GM18868 (cell line): Measurements from ENCODE around the gene NGRN.
"Not testable (repeated sequence)": the region's sequence is repeated elsewhere in the genome, so short reads cannot be mapped to it uniquely, and the experiment has no call there.

Source experiments
- ATAC-seq: cut with Tn5 transposase; IDR thresholded peaks from one replicate; pipeline ENCODE4 v1.9.1; 2021; ENCODE audit warnings: mild to moderate bottlenecking, moderate library complexity; ENCODE audit not compliant: unreplicated experiment

Gene NGRN

GRCh38 chr15:90233387-90234095 lies 31.9 kb upstream of the NGRN start, which contains the start of gene CIB1:
Gene CIB1 (minus strand): TSS chr15:90233941. CDS start chr15:90233885, 56 bp downstream.
- peak; percentile 94 for ATAC-seq

- ATAC-seq = peak; percentile 75
Measured at GRCh38 chr15:90234096-90234988, 31.1 kb upstream of the NGRN start, which contains the start of gene GDPGP1. Gene GDPGP1 (plus strand): TSS chr15:90234209. CDS start chr15:90240909, 6,700 bp downstream.

- ATAC-seq = no peak
Measured at GRCh38 chr15:90239371-90239770, 26.1 kb upstream of the NGRN start.

GRCh38 chr15:90240856-90241255 lies 24.6 kb upstream of the NGRN start:
- no peak for ATAC-seq

GRCh38 chr15:90241343-90242192 lies 23.9 kb upstream of the NGRN start:
- ATAC-seq = no peak

GRCh38 chr15:90243943-90244639 lies 21.4 kb upstream of the NGRN start:
- no peak for ATAC-seq

GRCh38 chr15:90248789-90249202 lies 16.7 kb upstream of the NGRN start:
- no peak for ATAC-seq

GRCh38 chr15:90249203-90249863 lies 16.1 kb upstream of the NGRN start, which contains the start of gene TTLL13:
Gene TTLL13 (plus strand): TSS chr15:90249556. CDS start chr15:90250631, 1,075 bp downstream.
- ATAC-seq = peak; percentile 80

- no peak for ATAC-seq
Measured at GRCh38 chr15:90257776-90258175, 7.7 kb upstream of the NGRN start.

GRCh38 chr15:90259524-90259923 lies 5.9 kb upstream of the NGRN start:
- peak; percentile 79 for ATAC-seq

- not testable (repeated sequence) for ATAC-seq
Measured at GRCh38 chr15:90260731-90261130, 4.7 kb upstream of the NGRN start.

GRCh38 chr15:90261811-90262210 lies 3.7 kb upstream of the NGRN start:
- ATAC-seq = no peak

- no peak for ATAC-seq
Measured at GRCh38 chr15:90262426-90262825, 3.0 kb upstream of the NGRN start.

- no peak for ATAC-seq
Measured at GRCh38 chr15:90264671-90265070, 801 bp upstream of the NGRN start.

- ATAC-seq = peak; percentile 1
Measured at GRCh38 chr15:90266061-90266431, 574 bp downstream of the NGRN start.

- no peak for ATAC-seq
Measured at GRCh38 chr15:90266485-90266884, 1.0 kb downstream of the NGRN start.

- ATAC-seq = no peak
Measured at GRCh38 chr15:90268415-90268814, 2.9 kb downstream of the NGRN start.

- ATAC-seq = no peak
Measured at GRCh38 chr15:90270502-90271150, 5.2 kb downstream of the NGRN start.
